Coronary artery (tissue), 2 donors: Measurements from ENCODE around the gene LASP1NB.

Source experiments
- DNase-seq: peaks from one replicate; pipeline ENCODE4 v3.0.0-alpha.2; 2017; ENCODE audit warnings: low spot score
- H3K27ac ChIP-seq, 2 donors: fragments of 200-600 bp; sonication (generic); one replicate each; pipeline ENCODE4 v1.5.1; 2016 to 2019
- H3K4me3 ChIP-seq: fragments of 200-600 bp; sonication (generic); 2 replicates; pipeline ENCODE4 v1.5.1; 2016; ENCODE audit warnings: mild to moderate bottlenecking, moderate library complexity
- TF ChIP-seq, protein P1 (sequence below): fragments of 200-600 bp; sonication (generic); IDR thresholded peaks from one replicate; pipeline ENCODE4 v1.5.1; 2019; ENCODE audit warnings: antibody characterized with exemption

LASP1NB gene

DNA sequence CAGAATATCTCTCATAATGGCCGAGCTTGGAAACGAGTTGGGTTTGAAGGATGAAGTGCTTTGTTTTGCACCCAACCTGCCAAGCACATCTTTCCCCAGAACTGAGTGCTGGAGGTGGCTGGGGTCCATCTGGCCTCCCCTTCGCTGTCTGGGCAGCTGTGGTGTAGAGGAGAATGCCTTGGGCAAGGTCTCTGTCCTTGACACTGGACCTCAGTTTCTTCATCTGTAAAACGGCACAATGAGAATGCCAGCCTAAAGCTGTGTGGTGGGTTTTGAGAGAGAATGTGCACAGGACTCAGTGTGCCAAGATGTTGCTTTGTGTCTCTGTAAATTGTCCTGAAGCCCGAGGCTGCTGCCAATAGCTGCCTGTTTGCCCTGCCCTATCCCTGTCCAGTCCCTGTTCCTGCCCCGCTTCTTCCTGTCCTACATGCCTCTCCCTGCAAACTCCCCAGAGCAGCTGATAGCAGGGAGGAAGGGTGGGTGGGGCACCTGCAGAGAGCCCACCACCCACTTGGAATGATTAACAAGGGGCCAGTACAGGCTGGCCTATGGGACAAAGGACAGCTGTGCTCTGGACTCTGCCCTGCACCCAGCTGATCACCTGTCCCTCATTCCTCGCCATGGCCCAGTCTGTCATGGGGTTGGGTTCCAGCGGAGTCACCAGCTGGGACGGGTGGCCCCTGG, 40.2 kb upstream of the LASP1NB start:
- no peak for DNase-seq
- peak overlapping the region; percentile 21 for H3K4me3 ChIP-seq
- H3K27ac ChIP-seq, result peak overlapping the region in 1 of 2 donors; percentile 55
- TF ChIP-seq, protein P1, sequence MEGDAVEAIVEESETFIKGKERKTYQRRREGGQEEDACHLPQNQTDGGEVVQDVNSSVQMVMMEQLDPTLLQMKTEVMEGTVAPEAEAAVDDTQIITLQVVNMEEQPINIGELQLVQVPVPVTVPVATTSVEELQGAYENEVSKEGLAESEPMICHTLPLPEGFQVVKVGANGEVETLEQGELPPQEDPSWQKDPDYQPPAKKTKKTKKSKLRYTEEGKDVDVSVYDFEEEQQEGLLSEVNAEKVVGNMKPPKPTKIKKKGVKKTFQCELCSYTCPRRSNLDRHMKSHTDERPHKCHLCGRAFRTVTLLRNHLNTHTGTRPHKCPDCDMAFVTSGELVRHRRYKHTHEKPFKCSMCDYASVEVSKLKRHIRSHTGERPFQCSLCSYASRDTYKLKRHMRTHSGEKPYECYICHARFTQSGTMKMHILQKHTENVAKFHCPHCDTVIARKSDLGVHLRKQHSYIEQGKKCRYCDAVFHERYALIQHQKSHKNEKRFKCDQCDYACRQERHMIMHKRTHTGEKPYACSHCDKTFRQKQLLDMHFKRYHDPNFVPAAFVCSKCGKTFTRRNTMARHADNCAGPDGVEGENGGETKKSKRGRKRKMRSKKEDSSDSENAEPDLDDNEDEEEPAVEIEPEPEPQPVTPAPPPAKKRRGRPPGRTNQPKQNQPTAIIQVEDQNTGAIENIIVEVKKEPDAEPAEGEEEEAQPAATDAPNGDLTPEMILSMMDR, result no peak

DNA sequence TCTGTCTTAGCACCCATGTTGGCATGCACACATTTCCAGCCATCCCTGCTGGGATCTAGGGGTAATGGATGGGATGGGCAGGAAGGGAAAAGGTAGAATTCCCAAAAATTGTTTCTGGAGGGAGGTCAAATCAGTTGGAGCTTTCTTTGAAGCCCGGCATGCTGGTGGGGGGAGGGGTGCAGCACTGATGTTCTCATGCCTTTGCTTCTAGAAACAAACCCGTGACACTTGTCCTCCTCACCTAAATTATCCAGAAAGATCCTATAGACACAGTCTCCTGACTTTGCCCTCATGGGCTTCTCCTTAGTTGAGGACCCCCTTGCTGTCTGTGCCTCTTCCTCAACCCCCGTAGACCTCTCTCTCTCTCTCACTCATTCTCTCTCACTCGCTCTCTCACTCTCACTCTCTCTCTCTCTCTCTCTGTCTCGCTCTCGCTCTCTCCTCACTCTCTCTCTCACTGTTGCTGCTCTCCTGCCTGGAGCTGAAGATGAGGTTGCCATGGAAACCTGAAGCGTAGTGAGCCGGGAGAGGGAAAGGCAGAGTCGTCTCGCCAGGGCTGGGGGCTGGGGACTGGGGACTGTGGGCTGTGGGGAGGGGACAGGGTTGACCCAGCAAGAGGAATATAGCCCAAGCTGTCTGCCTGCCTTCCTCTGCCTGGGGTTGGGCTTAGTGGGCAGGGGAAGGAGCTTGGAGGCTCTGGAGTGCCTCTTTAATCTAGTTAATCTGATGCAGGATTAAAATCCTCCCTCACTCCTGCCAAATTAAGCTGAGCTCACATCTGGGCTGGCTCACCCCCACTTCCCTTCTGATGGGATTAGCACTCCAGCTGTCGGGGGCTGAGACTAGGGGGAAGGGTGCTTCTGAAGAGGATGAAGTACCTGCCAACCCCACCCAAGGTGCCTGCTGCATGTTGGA, 39.4 kb upstream of the LASP1NB start:
- TF ChIP-seq, protein P1, result no peak
- no peak for DNase-seq
- H3K4me3 ChIP-seq, result peak overlapping the region; percentile 46
- peak overlapping the region in 1 of 2 donors; percentile 55 for H3K27ac ChIP-seq

DNA sequence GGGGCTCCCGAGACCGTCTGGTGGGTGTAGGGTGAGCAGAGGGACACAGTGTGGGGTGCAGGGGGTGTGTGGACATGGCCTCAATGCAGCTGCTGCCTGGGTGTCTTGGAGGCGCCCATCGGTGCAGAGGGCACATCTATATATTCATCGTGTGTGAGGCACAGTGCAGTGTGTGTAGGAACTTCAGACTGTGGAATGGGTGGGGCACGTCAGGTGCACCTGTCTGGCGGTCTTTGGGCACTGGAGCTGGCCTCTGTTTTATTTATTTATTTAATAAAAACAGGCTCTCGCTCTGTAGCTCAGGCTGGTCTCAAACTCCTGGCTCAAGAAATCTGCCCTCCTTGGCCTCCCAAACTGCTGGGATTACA, 38.8 kb upstream of the LASP1NB start:
- DNase-seq, result no peak
- TF ChIP-seq, protein P1, result no peak
- Histone ChIP-seq H3K27ac (peak overlapping the region in 1 of 2 donors; percentile 55), H3K4me3 (peak overlapping the region; percentile 46)

DNA sequence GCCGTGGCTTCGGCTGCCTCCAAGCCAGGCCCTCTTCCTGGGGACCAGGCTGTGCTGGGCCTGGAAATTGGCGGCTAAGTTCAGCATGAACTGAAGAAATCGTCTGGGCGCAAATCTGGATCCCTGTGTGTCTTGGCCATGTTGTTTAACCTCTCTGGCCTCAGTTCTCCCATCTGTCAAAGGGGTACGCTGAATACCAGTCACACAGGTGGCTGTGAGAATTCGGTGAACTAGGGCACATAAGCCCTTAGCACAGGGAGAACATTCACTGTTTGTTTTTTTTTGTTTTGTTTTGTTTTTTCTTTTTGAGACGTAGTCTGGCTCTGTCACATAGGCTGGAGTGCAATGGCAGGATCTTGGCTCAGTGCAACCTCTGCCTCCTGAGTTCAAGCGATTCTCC, 36.6 kb upstream of the LASP1NB start:
- H3K4me3 ChIP-seq, result no peak overlapping the region
- peak overlapping the region in 1 of 2 donors; percentile 11 for H3K27ac ChIP-seq
- TF ChIP-seq, protein P1, result no peak
- no peak for DNase-seq

DNA sequence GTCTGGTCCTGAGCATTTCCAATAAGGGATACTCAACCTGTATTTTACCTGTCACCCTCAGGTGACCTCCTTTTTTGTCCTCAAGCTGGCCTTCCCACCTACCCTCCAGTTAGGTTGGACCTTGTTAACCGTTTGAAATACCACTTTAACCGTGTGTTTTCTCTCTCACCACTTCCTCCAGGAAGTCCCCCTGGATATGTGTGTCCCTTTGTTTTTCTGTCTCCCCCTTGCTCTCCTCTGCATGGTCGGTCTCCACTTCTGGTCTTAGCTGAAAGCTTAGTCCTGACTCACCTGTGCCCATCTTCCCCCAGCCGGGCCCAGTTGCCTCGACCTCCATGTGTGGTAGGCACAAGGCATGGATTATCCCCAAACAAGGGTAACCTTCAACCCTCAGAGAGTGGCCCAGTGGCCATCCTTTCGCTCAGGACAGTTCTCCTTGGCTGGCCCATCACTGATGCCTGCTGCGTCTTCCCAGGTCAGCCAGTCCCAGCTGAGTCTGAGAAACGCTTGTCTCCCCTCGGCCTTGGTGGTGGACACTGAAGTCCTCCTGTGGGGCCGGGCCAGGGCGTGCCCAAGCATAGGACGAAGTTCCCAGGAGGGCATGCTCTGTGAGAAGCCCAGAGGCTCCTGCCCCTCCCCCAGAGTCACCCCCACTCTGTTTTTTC, 35.5 kb upstream of the LASP1NB start:
- peak overlapping the region in 1 of 2 donors; percentile 84 for H3K27ac ChIP-seq
- no peak for DNase-seq
- TF ChIP-seq, protein P1, result no peak
- no peak overlapping the region for H3K4me3 ChIP-seq

DNA sequence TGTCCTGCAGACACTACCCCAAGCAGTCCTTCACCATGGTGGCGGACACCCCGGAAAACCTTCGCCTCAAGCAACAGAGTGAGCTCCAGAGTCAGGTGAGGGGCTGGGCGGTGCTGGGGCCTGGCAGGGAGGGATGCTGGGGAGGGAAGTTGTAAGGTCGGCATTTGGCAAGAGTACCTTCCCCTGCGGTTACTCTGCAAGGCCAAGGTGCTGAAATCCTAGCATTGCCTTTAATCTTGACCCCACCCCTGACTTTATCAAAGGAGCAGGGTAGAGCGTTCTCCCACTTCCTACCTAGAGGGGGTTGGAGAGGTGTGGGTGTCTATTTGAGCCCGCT, 35.0 kb upstream of the LASP1NB start:
- H3K27ac ChIP-seq, result peak overlapping the region in 1 of 2 donors; percentile 84
- H3K4me3 ChIP-seq, result no peak overlapping the region
- no peak for DNase-seq
- TF ChIP-seq, protein P1, result no peak
